Measurements from ENCODE around the gene PLCB4.

DNA sequence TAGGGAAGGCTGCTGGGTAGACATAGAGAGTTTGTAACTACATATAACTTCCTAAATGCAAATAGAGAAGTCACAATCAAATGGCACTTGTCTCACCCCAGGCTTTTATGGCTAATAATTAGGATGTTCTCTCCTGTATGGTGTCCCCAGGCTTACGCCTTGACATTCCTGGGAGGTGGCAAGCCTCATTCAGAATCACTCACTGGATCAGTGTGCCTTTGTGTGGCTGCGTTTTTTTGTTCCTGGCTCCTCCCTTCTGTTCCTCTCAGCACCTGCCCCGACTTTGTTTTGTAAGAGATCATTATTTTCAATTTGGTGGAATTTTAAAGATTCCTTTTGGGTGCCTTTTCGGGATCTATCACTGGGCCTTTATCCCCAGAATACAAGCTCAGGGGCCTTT is 451.2 kb downstream of the PLCB4 start:
- TF ChIP-seq, protein P1, sequence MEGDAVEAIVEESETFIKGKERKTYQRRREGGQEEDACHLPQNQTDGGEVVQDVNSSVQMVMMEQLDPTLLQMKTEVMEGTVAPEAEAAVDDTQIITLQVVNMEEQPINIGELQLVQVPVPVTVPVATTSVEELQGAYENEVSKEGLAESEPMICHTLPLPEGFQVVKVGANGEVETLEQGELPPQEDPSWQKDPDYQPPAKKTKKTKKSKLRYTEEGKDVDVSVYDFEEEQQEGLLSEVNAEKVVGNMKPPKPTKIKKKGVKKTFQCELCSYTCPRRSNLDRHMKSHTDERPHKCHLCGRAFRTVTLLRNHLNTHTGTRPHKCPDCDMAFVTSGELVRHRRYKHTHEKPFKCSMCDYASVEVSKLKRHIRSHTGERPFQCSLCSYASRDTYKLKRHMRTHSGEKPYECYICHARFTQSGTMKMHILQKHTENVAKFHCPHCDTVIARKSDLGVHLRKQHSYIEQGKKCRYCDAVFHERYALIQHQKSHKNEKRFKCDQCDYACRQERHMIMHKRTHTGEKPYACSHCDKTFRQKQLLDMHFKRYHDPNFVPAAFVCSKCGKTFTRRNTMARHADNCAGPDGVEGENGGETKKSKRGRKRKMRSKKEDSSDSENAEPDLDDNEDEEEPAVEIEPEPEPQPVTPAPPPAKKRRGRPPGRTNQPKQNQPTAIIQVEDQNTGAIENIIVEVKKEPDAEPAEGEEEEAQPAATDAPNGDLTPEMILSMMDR (IDR thresholded peaks at IDR 0.05): no peak
- no peak for TF ChIP-seq POLR2A (IDR thresholded peaks at IDR 0.05)
